SK-N-SH (cell line): ENCODE data around the gene WDR64. TPM values are rescaled to one million over a fixed set of nuclear protein-coding genes. Genes with fewer than 3 reads are reported as not detected.

Experiments used
- CTCF ChIA-PET: fragments of 300-600, 350-600 bp; formaldehyde crosslinking; extraction: SDS; loops from one replicate; lab custom pipeline; 2021; lab: Yijun Ruan, JAX
- POLR2A ChIA-PET: fragments of 350-600 bp; sonication (Branson Sonifier 250); formaldehyde crosslinking; extraction: SDS; loops from one replicate; lab custom pipeline; 2020; ENCODE audit warnings: antibody characterized with exemption, inconsistent platforms; lab: Yijun Ruan, JAX
- DNase-seq: peaks from one replicate; pipeline ENCODE4 v3.0.0; 2012
- H2AFZ ChIP-seq: fragments of 200-600 bp; sonication (generic); 2 replicates; pipeline ENCODE4 v1.8.1; 2016; ENCODE audit warnings: antibody characterized with exemption, mild to moderate bottlenecking, low read depth
- H3F3A ChIP-seq: fragments of 200-600 bp; sonication (generic); replicated peaks from 2 replicates; pipeline ENCODE3; 2016; ENCODE audit warnings: antibody characterized with exemption, mild to moderate bottlenecking; ENCODE audit not compliant: insufficient read depth
- H3K27ac ChIP-seq, 2 experiments: fragments of 200-500 bp in 1 of 2; fragments of 200-600 bp in 1 of 2; sonication (Bioruptor generic) in 1 of 2; sonication (generic), shearing (Covaris generic) in 1 of 2; 2 replicates each; pipeline versions ENCODE4 v1.5.1 to v1.6.1; 2014 to 2016; ENCODE audit warnings: low read depth in 2 of 2, inconsistent platforms in 1 of 2, low read length in 1 of 2, mild to moderate bottlenecking in 1 of 2, mixed read lengths in 1 of 2
- H3K27me3 ChIP-seq: fragments of 200-600 bp; sonication (generic), shearing (Covaris generic); 2 replicates; pipeline ENCODE4 v1.6.1; 2016; ENCODE audit warnings: mixed run types; ENCODE audit not compliant: insufficient read depth
- H3K36me3 ChIP-seq, 2 experiments: fragments of 200-500 bp in 1 of 2; fragments of 200-600 bp in 1 of 2; sonication (Bioruptor generic) in 1 of 2; sonication (generic) in 1 of 2; replicated peaks in 1 of 2; 2 replicates each; pipeline versions ENCODE3 to v1.5.1; 2014 to 2016; ENCODE audit warnings: low read length in 1 of 2, mild to moderate bottlenecking in 1 of 2; ENCODE audit not compliant: insufficient read depth in 2 of 2, control insufficient read depth in 1 of 2
- H3K4me1 ChIP-seq, 2 experiments: fragments of 200-500 bp in 1 of 2; fragments of 200-600 bp in 1 of 2; sonication (Bioruptor generic) in 1 of 2; sonication (generic), shearing (Covaris generic) in 1 of 2; 2 replicates each; pipeline versions ENCODE4 v1.5.1 to v1.6.1; 2014 to 2016; ENCODE audit warnings: low read depth in 1 of 2, low read length in 1 of 2, mixed run types in 1 of 2; ENCODE audit not compliant: insufficient read depth in 2 of 2, control insufficient read depth in 1 of 2
- H3K4me2 ChIP-seq: fragments of 200-600 bp; sonication (generic), shearing (Covaris generic); 2 replicates; pipeline ENCODE4 v1.6.1; 2017; ENCODE audit warnings: mixed run types
- H3K4me3 ChIP-seq, 2 experiments: fragments of 200-500 bp in 1 of 2; fragments of 200-600 bp in 1 of 2; sonication (Bioruptor generic) in 1 of 2; sonication (generic), shearing (Covaris generic) in 1 of 2; 2 replicates each; pipeline versions ENCODE4 v1.5.1 to v1.8.1; 2014 to 2016; ENCODE audit warnings: low read depth in 2 of 2, inconsistent platforms in 1 of 2, low read length in 1 of 2, mild to moderate bottlenecking in 1 of 2, mixed read lengths in 1 of 2, moderate library complexity in 1 of 2
- H3K79me2 ChIP-seq: fragments of 200-600 bp; sonication (generic); 2 replicates; pipeline ENCODE4 v1.8.1; 2017; ENCODE audit warnings: mild to moderate bottlenecking; ENCODE audit not compliant: insufficient read depth
- H3K9ac ChIP-seq: fragments of 200-600 bp; sonication (generic); 2 replicates; pipeline ENCODE4 v1.6.1; 2017; ENCODE audit warnings: mixed run types
- H3K9me2 ChIP-seq: fragments of 200-600 bp; sonication (generic); 2 replicates; pipeline ENCODE4 v1.6.1; 2017; ENCODE audit warnings: mixed run types
- H3K9me3 ChIP-seq: fragments of 200-600 bp; sonication (generic); 2 replicates; pipeline ENCODE4 v1.6.1; 2017; ENCODE audit warnings: mixed run types, mild to moderate bottlenecking, moderate library complexity
- H4K20me1 ChIP-seq: fragments of 200-600 bp; sonication (generic); 2 replicates; pipeline ENCODE4 v1.6.1; 2017; ENCODE audit warnings: mild to moderate bottlenecking, mixed run types; ENCODE audit not compliant: insufficient read depth
- FOXJ3 ChIP-seq: sonication (generic); formaldehyde crosslinking; IDR thresholded peaks from 2 replicates; pipeline ENCODE4 v1.5.1; 2020; ENCODE audit warnings: mild to moderate bottlenecking, missing genetic modification reagents
- GABPA ChIP-seq: IDR thresholded peaks from 2 replicates; pipeline ENCODE4 v1.4.0; 2012; ENCODE audit warnings: low read depth, mild to moderate bottlenecking
- JUND ChIP-seq: IDR thresholded peaks from 2 replicates; pipeline ENCODE4 v1.4.0; 2012
- MXI1 ChIP-seq: IDR thresholded peaks from 2 replicates; pipeline ENCODE4 v1.6.1; 2012; ENCODE audit warnings: mild to moderate bottlenecking, low read depth, low read length, improper control_type of control experiment
- RCOR1 ChIP-seq: fragments of 150-350 bp; IDR thresholded peaks from 2 replicates; pipeline ENCODE4 v1.6.1; 2017; ENCODE audit warnings: antibody characterized with exemption, low read length
- REST ChIP-seq: IDR thresholded peaks from 2 replicates; pipeline ENCODE4 v1.6.1; 2012; ENCODE audit warnings: mild to moderate bottlenecking, low read depth, low read length, moderate library complexity
- RXRA ChIP-seq: IDR thresholded peaks from 2 replicates; pipeline ENCODE4 v1.4.0; 2012; ENCODE audit warnings: low read depth, mild to moderate bottlenecking, borderline replicate concordance
- SIN3A ChIP-seq: IDR thresholded peaks from 2 replicates; pipeline ENCODE4 v1.6.1; 2012; ENCODE audit warnings: low read depth, mild to moderate bottlenecking, low read length, moderate library complexity, borderline replicate concordance
- SMC3 ChIP-seq: IDR thresholded peaks from 2 replicates; pipeline ENCODE4 v1.6.1; 2012; ENCODE audit warnings: low read depth, low read length, improper control_type of control experiment
- USF1 ChIP-seq: IDR thresholded peaks from 2 replicates; pipeline ENCODE4 v1.4.0; 2012; ENCODE audit warnings: low read depth, borderline replicate concordance
- ZBTB33 ChIP-seq: IDR thresholded peaks from 2 replicates; pipeline ENCODE4 v1.4.0; 2012; ENCODE audit warnings: low read depth, borderline replicate concordance
- WGBS: methylation state at CpG from one replicate; pipeline ENCODE4 v1.1.6; 2017; ENCODE audit warnings: low lambda C conversion rate; 5-methylcytosine and 5-hydroxymethylcytosine counted together
- polyA plus RNA-seq, 3 experiments: library from polyadenylated mRNA; depleted of rRNA; stranded (reverse); fragments of >200 nt; gene quantifications; 2 replicates each; pipeline ENCODE4 v1.2.3, GENCODE V29; 2012

The WDR64 gene
- polyA plus RNA-seq, 1 of the 3 experiments (the other 2 are of a cell fraction), result not detected

GRCh38 chr1:241696815-241697639 lies 44.9 kb downstream of the WDR64 start:
- no peaks in the 10 kb centered on the region for H3K27me3 ChIP-seq
- no peak overlapping the region for H2AFZ ChIP-seq
- H3K4me3 ChIP-seq, result no peak overlapping the region
- H3K4me2 ChIP-seq, result no peak overlapping the region
- H3K4me1 ChIP-seq, result no peaks in the 10 kb centered on the region
- TF ChIP-seq RCOR1 (no peak), RXRA (no peak), MXI1 (no peak), ZBTB33 (no peak), SMC3 (no peak), GABPA (no peak), JUND (no peak), SIN3A (no peak), USF1 (no peak), FOXJ3 (no peak), REST (no peak)
- POLR2A ChIA-PET, result no interaction called here
- H4K20me1 ChIP-seq, result no peaks in the 10 kb centered on the region
- no peaks in the 10 kb centered on the region for H3K9me3 ChIP-seq
- WGBS, result 46% methylated on average over 4 of the region's 4 CpGs
- H3F3A ChIP-seq, result no peaks in the 10 kb centered on the region
- CTCF ChIA-PET, result interaction anchor here (1.6 kb wide), 1 partner anchor 85 kb away, joined by 5 read pairs; no protein-coding TSS in a partner anchor
- no peak overlapping the region for H3K27ac ChIP-seq
- no peaks in the 10 kb centered on the region for H3K36me3 ChIP-seq
- H3K9me2 ChIP-seq, result no peaks in the 10 kb centered on the region
- no peak for DNase-seq
- no peaks in the 10 kb centered on the region for H3K79me2 ChIP-seq
- H3K9ac ChIP-seq, result no peak overlapping the region
